Keratinocyte (primary cell): ENCODE results near the gene TNPO1.

Experiments used
- EZH2 ChIP-seq: IDR thresholded peaks from one replicate; pipeline ENCODE4 v1.6.1; 2012; ENCODE audit warnings: inconsistent platforms, mild to moderate bottlenecking, low read length, moderate library complexity
- TF ChIP-seq, protein P1 (sequence below), 3 experiments: IDR thresholded peaks in 1 of 3; conservative IDR thresholded peaks in 1 of 3; optimal IDR thresholded peaks in 1 of 3; 2 replicates in 2 of 3; 3 replicates in 1 of 3; pipeline versions ENCODE3 to v1.5.1; 2011; ENCODE audit warnings: low read length in 3 of 3, mild to moderate bottlenecking in 3 of 3, moderate library complexity in 2 of 3, control low read depth in 1 of 3, inconsistent platforms in 1 of 3; ENCODE audit not compliant: insufficient read depth in 2 of 3; ENCODE audit errors: extremely low read depth in 1 of 3

DNA sequence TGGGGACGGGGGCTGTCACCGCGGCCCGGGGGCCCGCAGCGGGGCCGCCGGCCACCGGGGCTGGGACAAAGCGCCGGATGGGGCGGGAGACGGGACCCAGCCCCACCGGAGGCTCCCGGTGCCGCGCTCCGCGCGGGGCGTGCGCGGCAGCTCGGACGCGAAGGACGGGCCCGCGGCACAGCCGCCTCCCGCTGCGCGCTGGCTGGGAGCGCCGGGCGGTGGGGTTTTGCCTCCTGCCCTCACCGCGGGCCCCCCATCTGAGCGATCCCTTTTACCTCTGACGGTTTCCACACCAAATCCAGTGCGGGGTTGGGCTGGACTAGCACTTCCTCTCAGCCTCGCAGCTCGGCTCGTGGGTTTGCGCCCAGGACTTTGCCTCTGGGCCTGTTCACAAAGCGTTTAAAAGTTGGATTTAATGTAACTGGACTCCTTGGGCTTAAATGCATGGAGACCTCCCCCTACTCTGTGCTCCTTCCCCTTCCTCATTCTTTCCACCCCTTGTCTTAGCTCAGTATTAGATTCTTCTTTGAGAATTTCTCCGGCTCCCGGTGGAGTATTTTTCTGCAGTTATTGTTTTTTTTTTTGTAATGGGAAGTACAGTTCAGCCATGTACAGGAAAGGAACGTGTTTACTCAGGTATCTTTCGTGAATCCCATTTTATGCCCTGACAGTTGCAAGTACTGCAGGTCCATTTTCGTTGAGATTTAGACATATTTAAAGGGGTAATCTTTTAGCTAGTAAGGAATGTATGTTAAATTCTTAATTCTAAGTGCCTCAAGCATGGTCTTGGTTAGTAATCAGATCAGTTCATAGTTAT, 140.1 kb downstream of the TNPO1 start:
- TF ChIP-seq, protein P1, sequence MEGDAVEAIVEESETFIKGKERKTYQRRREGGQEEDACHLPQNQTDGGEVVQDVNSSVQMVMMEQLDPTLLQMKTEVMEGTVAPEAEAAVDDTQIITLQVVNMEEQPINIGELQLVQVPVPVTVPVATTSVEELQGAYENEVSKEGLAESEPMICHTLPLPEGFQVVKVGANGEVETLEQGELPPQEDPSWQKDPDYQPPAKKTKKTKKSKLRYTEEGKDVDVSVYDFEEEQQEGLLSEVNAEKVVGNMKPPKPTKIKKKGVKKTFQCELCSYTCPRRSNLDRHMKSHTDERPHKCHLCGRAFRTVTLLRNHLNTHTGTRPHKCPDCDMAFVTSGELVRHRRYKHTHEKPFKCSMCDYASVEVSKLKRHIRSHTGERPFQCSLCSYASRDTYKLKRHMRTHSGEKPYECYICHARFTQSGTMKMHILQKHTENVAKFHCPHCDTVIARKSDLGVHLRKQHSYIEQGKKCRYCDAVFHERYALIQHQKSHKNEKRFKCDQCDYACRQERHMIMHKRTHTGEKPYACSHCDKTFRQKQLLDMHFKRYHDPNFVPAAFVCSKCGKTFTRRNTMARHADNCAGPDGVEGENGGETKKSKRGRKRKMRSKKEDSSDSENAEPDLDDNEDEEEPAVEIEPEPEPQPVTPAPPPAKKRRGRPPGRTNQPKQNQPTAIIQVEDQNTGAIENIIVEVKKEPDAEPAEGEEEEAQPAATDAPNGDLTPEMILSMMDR (optimal IDR thresholded peaks at IDR 0.05 in 1 of 3, IDR thresholded peaks at IDR 0.05 in 1 of 3, conservative IDR thresholded peaks at IDR 0.05 in 1 of 3; ENCODE audit: extremely low read depth in 1 of 3, insufficient read depth in 2 of 3, low read length in 3 of 3), result no peak
- TF ChIP-seq EZH2, result no peak
